Measurements from ENCODE around the gene APC2.
"Not testable (repeated sequence)": the region's sequence is repeated elsewhere in the genome, so short reads cannot be mapped to it uniquely, and the experiment has no call there.

Gene APC2

GRCh38 chr19:1483979-1484428, 34.1 kb downstream of the APC2 start:
- DNase-seq, result no peak

- no peak for DNase-seq
Measured at GRCh38 chr19:1486720-1487575, 37.0 kb downstream of the APC2 start.

- no peak for DNase-seq
Measured at GRCh38 chr19:1487576-1488281, 37.8 kb downstream of the APC2 start.

DNA sequence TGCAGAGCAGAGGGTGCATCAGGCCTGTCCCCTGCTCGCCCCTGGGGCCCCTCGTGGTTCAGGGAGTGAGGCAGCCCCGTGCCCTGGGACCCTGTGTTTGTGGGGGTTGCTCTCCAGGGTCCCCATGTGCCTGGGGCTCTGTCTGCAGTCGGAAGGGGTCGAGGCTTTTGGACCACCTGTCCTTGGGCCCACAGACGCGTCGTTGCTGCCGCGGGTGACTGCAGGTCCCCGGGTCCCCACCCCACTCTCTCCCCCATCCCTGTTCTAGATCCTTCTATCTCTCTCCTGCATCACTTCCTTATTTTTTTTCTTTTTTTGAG, 38.3 kb downstream of the APC2 start:
- no peak for DNase-seq

- DNase-seq, result no peak
Measured at GRCh38 chr19:1489463-1490310, 39.8 kb downstream of the APC2 start.

DNA sequence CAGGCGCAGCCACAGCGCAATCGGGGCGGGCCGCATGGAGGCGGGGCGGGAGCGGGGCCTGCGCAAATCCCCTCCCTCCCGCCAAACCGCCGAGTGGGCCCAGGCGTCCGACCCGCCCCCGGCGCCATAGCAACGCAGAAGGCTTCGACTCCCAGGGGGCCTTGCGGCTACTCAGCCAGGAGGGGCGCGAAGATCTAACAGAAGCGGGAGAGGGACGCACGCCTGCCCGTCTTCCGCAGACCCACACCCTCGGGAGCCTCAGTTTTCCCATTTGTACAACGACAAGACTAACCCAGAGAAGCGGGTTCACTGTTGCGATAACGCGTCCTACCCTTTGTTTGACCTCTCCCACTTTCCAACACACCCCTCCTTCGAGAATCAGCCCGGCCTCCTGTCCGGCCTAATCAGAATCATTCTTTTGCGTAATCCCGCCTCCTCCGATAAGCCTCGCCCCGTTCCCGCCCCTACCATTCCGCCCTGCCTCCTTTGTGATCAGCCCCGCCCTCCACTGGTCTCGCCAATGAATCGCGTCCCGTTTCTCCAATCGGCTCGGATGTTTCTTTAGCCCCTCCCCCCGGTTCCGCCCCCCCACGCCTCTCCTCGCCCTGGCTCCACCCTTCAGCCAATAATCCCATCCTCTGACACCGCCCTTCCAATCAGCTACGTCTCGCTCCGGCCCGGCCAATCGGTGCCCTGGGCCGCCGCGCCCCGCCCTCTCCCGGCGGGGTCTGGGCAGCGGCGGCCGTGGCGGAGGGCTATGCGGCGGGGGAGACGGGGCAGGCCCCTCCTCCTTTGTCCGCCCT, 40.6 kb downstream of the APC2 start, which contains the start of gene PCSK4:
Gene PCSK4, minus strand, starts transcription at position 40 of the 803 bp plus-strand sequence. Its CDS starts 4 bp downstream, at position 36.
- DNase-seq, result peak; percentile 99

GRCh38 chr19:1491114-1491848, 41.4 kb downstream of the APC2 start, which contains the start of gene REEP6:
Gene REEP6 (plus strand): TSS chr19:1491181. CDS start chr19:1491270, 89 bp downstream.
- no peak for DNase-seq

- no peak for DNase-seq
Measured at GRCh38 chr19:1491849-1492170, 41.9 kb downstream of the APC2 start.

GRCh38 chr19:1492474-1493006, 42.6 kb downstream of the APC2 start:
- DNase-seq, result no peak

DNA sequence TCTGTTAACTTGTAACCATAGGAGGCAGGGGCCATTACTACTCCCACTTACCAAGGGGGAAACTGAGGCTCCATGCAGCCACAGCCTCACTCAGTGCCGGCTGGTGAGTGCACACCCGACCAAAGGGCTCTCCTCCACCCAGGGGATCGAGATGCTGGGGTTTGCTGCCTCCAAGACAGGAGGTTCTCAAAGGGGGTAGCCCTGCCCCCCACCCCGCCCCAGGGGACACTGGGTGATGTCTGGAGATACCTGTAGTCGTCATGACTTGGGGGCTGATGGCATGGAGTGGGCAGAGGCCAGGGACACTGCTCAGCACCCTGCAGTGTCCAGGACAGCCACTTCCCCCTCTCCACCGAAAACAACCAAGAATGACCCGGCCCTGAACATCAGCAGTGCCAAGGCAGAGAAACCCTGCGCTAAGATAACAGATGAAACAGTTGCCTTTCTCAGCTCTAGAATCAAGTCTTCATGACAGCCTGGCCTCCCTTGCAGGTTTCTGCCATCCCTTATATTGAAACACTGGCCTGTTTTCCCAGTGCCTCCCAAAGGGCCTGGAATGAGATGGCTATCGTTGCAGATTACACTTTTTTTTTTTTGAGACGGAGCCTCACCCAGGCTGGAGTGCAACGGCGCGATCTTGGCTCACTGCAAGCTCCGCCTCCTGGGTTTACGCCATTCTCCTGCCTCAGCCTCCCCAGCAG, 44.3 kb downstream of the APC2 start:
- no peak for DNase-seq

DNA sequence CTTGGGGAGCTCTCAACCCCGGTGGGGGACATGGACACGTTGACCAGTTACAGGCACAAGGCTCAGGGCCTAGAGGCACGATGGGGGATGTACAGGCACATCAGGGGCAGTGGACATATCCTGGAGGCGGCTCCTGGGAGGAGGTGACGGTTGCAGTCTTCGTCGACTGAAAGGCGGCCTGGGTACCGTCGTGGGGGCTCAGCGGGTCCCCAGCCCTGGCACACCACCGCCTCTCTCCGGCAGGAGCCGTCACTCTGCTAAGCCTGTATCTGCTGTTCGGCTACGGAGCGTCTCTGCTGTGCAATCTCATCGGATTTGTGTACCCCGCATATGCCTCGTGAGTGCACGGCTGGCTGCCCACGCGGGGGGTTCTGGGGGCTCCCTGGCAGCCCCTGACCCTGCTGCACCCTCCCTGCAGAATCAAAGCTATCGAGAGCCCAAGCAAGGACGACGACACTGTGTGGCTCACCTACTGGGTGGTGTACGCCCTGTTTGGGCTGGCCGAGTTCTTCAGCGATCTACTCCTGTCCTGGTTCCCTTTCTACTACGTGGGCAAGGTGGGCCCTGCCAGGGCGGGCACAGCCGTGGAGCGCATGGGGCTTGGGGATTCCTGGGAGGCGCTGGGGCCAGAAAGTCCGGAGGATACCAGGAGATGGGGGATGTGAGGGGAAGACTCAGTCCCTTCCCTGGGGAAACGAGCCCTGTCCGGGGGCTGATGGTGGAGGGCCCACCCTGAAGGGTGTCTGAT, 45.3 kb downstream of the APC2 start:
- DNase-seq, result no peak

DNA sequence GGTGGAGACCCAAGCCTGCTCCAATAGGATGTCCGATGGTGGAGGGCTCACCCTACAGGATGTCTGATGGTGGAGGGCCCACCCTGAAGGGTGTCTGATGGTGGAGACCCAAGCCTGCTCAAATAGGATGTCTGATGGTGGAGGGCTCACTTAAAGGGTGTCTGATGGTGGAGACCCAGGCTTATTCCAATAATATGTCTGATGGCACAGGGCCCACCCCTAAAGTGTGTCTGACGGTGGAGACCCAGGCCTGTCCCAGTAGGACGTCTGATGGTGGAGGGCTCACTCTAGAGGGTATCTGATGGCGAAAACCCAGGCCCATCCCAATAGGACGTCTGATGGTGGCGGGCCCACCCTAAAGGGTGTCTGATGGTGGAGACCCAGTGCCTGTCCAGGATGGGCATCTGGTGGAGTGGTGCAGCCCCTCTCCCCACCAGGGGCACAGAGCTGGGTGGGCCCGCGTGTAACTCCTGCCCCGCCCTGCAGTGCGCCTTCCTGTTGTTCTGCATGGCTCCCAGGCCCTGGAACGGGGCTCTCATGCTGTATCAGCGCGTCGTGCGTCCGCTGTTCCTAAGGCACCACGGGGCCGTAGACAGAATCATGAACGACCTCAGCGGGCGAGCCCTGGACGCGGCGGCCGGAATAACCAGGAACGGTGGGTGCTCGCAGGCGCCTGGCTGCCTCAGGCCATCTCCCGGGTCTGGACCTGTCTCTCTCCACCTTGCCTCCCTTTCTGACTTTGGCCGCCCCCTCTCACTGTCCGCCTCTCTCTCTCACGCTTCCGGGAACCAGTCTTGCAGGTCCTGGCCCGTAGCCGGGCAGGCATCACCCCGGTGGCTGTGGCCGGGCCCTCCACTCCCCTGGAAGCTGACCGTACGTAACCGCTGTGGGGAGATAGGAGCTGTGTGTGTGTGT, 46.1 kb downstream of the APC2 start:
- no peak for DNase-seq

- DNase-seq, result no peak
Measured at GRCh38 chr19:1496714-1497577, 47.0 kb downstream of the APC2 start.

- DNase-seq, result no peak
Measured at GRCh38 chr19:1497578-1498235, 47.8 kb downstream of the APC2 start.

GRCh38 chr19:1499231-1499630, 49.3 kb downstream of the APC2 start:
- DNase-seq, result not testable (repeated sequence)

DNA sequence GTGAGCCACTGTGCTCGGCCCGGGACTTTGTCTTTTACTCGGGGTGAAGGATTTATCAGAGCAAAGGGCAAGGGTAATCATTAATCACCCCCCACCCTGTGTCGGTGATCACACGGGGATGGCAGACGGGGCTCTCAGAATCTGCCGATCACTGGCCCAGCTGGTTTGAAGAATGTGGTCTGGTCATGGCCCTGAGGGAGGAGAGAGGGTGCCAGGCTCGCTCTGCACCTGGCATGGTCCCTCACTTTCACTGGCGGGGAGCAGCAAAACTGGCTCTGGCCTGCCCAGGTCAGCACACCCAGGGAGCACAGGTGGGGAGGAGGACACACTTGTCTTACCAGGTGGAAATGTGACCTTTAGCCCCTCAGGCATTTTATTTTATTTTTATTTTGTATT, 51.3 kb downstream of the APC2 start:
- DNase-seq, result no peak

DNA sequence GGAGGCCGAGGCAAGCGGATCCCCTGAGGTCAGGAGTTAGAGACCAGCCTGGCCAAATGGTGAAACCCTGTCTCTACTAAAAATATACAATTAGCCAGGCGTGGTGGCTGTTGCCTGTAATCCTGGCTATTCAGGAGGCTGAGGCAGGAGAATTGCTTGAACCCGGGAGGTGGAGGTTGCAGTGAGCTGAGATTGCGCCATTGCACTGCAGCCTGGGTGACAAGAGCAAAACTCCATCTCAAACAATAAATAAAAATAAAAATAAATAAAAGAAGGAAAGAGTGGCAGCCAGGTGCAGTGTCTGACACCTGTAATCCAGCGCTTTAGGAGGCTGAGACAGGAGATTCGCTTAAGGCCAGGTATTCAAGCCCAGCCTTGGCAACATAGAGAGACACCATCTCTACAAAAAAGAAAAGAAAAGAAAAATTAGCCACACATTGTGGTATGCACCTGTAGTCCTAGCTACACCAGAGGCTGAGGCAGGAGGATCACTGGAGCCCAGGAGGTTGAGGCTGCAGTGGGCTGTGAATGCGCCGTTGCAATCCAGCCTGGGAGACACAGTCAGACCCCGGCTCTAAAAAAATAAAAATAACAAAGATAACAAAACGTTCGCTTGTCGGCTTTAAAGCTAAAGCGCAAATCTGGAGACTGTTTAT, 52.6 kb downstream of the APC2 start:
- no peak for DNase-seq
